Liver (tissue), 9 donors: Measurements from ENCODE around the gene TSKU. TPM values are rescaled to one million over a fixed set of nuclear protein-coding genes. Genes with fewer than 3 reads are reported as not detected.
"Not testable (repeated sequence)": the region's sequence is repeated elsewhere in the genome, so short reads cannot be mapped to it uniquely, and the experiment has no call there.

ENCODE experiments used
- DNase-seq: peaks from one replicate; pipeline ENCODE4 v3.0.0-alpha.2; 2017; ENCODE audit warnings: low spot score
- H3K27ac ChIP-seq, 2 donors: one replicate each; pipeline ENCODE4 v1.7.0; 2013; ENCODE audit warnings: inconsistent platforms in 2 of 2, low read length in 2 of 2, control low read depth in 1 of 2, low read depth in 1 of 2, mild to moderate bottlenecking in 1 of 2
- H3K27me3 ChIP-seq, 4 donors: one replicate each; pipeline versions ENCODE4 v1.6.1 to v1.7.0; 2013; ENCODE audit warnings: low read length in 3 of 4, inconsistent platforms in 1 of 4, mild to moderate bottlenecking in 1 of 4, moderate library complexity in 1 of 4; ENCODE audit not compliant: control insufficient read depth in 4 of 4, insufficient read depth in 4 of 4
- H3K36me3 ChIP-seq, 4 donors: one replicate each; pipeline versions ENCODE4 v1.6.1 to v1.7.0; 2013; ENCODE audit warnings: low read length in 3 of 4, mild to moderate bottlenecking in 3 of 4, low read depth in 1 of 4, moderate library complexity in 1 of 4; ENCODE audit not compliant: control insufficient read depth in 4 of 4, insufficient read depth in 3 of 4
- H3K4me1 ChIP-seq, 4 donors: one replicate each; pipeline versions ENCODE4 v1.6.1 to v1.7.0; 2013; ENCODE audit warnings: low read length in 3 of 4, mild to moderate bottlenecking in 3 of 4, moderate library complexity in 1 of 4; ENCODE audit not compliant: control insufficient read depth in 4 of 4, insufficient read depth in 4 of 4
- H3K4me3 ChIP-seq, 3 donors: one replicate each; pipeline versions ENCODE4 v1.6.1 to v1.7.0; 2013; ENCODE audit warnings: low read length in 3 of 3, control low read depth in 1 of 3, low read depth in 1 of 3, mild to moderate bottlenecking in 1 of 3
- H3K9ac ChIP-seq, 2 donors: one replicate each; pipeline ENCODE4 v1.7.0; 2013; ENCODE audit warnings: low read length in 2 of 2, mild to moderate bottlenecking in 2 of 2, moderate library complexity in 2 of 2, control low read depth in 1 of 2, low read depth in 1 of 2
- H3K9me3 ChIP-seq, 4 donors: one replicate each; pipeline versions ENCODE4 v1.6.1 to v1.7.0; 2013; ENCODE audit warnings: low read length in 3 of 4; ENCODE audit not compliant: control insufficient read depth in 4 of 4
- ATF3 ChIP-seq: IDR thresholded peaks from 2 replicates; pipeline ENCODE4 v1.6.1; 2016; ENCODE audit warnings: antibody characterized with exemption
- CTCF ChIP-seq: fragments of 150-350 bp; IDR thresholded peaks from 2 replicates; pipeline ENCODE4 v1.5.1; 2017; ENCODE audit warnings: improper control_type of control experiment, low read depth, low read length; ENCODE audit not compliant: missing input control
- EGR1 ChIP-seq, 2 donors: IDR thresholded peaks; 2 replicates each; pipeline ENCODE4 v1.6.1; 2016 to 2018; ENCODE audit warnings: antibody characterized with exemption in 2 of 2, low read depth in 2 of 2
- FOXA1 ChIP-seq: IDR thresholded peaks from 2 replicates; pipeline ENCODE4 v1.6.1; 2016; ENCODE audit warnings: antibody characterized with exemption
- FOXA2 ChIP-seq: IDR thresholded peaks from 2 replicates; pipeline ENCODE4 v1.6.1; 2016; ENCODE audit warnings: antibody characterized with exemption
- HNF4A ChIP-seq, 2 donors: conservative IDR thresholded peaks; 2 replicates each; pipeline ENCODE4 v1.6.1; 2016; ENCODE audit warnings: antibody characterized with exemption in 2 of 2, mild to moderate bottlenecking in 2 of 2
- HNF4G ChIP-seq: IDR thresholded peaks from 2 replicates; pipeline ENCODE4 v1.6.1; 2016; ENCODE audit warnings: antibody characterized with exemption
- JUND ChIP-seq, 2 donors: IDR thresholded peaks; 2 replicates each; pipeline ENCODE4 v1.6.1; 2016; ENCODE audit warnings: antibody characterized with exemption in 2 of 2
- NR2F2 ChIP-seq: IDR thresholded peaks from 2 replicates; pipeline ENCODE4 v1.6.1; 2016; ENCODE audit warnings: antibody characterized with exemption
- RAD21 ChIP-seq, 2 donors: IDR thresholded peaks; 2 replicates each; pipeline ENCODE4 v1.6.1; 2016; ENCODE audit warnings: antibody characterized with exemption in 2 of 2, mild to moderate bottlenecking in 2 of 2
- RXRA ChIP-seq, 2 donors: IDR thresholded peaks; 2 replicates each; pipeline ENCODE4 v1.6.1; 2017 to 2018; ENCODE audit warnings: antibody characterized with exemption in 2 of 2, mild to moderate bottlenecking in 1 of 2
- SP1 ChIP-seq: IDR thresholded peaks from 2 replicates; pipeline ENCODE4 v1.6.1; 2018; ENCODE audit warnings: antibody characterized with exemption, mild to moderate bottlenecking
- YY1 ChIP-seq: IDR thresholded peaks from 2 replicates; pipeline ENCODE4 v1.6.1; 2016; ENCODE audit warnings: antibody characterized with exemption, mild to moderate bottlenecking
- WGBS: extraction: QIAGEN DNeasy Blood & Tissue Kit; methylation state at CpG from one replicate; pipeline ENCODE4 v1.1.7; 2013; 5-methylcytosine and 5-hydroxymethylcytosine counted together
- polyA plus RNA-seq, 2 donors: library from polyadenylated mRNA; stranded (reverse) in 1 of 2; unstranded in 1 of 2; fragments of 200-250 nt in 1 of 2; fragments of >200 nt in 1 of 2; fragmentation: Nextera tagmentation in 1 of 2; extraction: Ambion mirVana in 1 of 2; gene quantifications; one replicate each; pipeline versions ENCODE4 v1.2.1 to v1.2.3, GENCODE V29; 2013 to 2015
- total RNA-seq, 2 donors: library from RNA; depleted of rRNA; stranded (reverse); fragments of >200 nt; gene quantifications; one replicate each; pipeline ENCODE4 v1.2.3, GENCODE V29; 2014
- TF ChIP-seq, protein P1 (sequence below): IDR thresholded peaks from 2 replicates; pipeline ENCODE4 v1.6.1; 2016; ENCODE audit warnings: antibody characterized with exemption, mild to moderate bottlenecking
- TF ChIP-seq, protein P2 (sequence below): IDR thresholded peaks from 2 replicates; pipeline ENCODE4 v1.6.1; 2016; ENCODE audit warnings: antibody characterized with exemption
- TF ChIP-seq, protein P3 (sequence below): IDR thresholded peaks from 2 replicates; pipeline ENCODE4 v1.6.1; 2016; ENCODE audit warnings: antibody characterized with exemption
- donor health status: healthy.
- donor health status: healthy.
- donor health status: healthy.
- donor health status: healthy.
- donor health status: healthy.

Gene TSKU
- total and polyA plus RNA-seq, 4 donors, result 3.3 to 492 (median 46.0) TPM

GRCh38 chr11:76814414-76814813 is 31.3 kb downstream of the TSKU start:
- WGBS, result 75% methylated on average over 2 of the region's 2 CpGs

GRCh38 chr11:76815678-76816077 is 32.5 kb downstream of the TSKU start:
- H3K9ac ChIP-seq, DNase-seq, H3K4me1 ChIP-seq, H3K27me3 ChIP-seq, H3K27ac ChIP-seq, H3K36me3 ChIP-seq, H3K4me3 ChIP-seq, H3K9me3 ChIP-seq: not testable (repeated sequence)
- 92% methylated on average over 7 of the region's 7 CpGs for WGBS

More at GRCh38 chr11:76814414-76814813, 31.3 kb downstream of the TSKU start:
- Histone ChIP-seq H3K4me1 (peaks cover 0 to 7% (median 4%) of the 10 kb centered on the region in 4 donors), H3K27ac (no peak overlapping the region), H3K27me3 (no peaks in the 10 kb centered on the region), H3K9me3 (no peaks in the 10 kb centered on the region), H3K36me3 (no peaks in the 10 kb centered on the region), H3K4me3 (no peak overlapping the region), H3K9ac (no peak overlapping the region)
- TF ChIP-seq HNF4A (conservative IDR thresholded peaks at IDR 0.05) (no peak), SP1 (no peak), HNF4G (no peak), ATF3 (no peak), CTCF (no peak), NR2F2 (no peak), FOXA1 (no peak), YY1 (no peak), FOXA2 (no peak), EGR1 (IDR thresholded peaks at IDR 0.05; ENCODE audit: low read depth in 2 of 2) (no peak), JUND (IDR thresholded peaks at IDR 0.05) (no peak), RAD21 (IDR thresholded peaks at IDR 0.05) (no peak), RXRA (IDR thresholded peaks at IDR 0.05) (no peak)
- TF ChIP-seq, protein P1, sequence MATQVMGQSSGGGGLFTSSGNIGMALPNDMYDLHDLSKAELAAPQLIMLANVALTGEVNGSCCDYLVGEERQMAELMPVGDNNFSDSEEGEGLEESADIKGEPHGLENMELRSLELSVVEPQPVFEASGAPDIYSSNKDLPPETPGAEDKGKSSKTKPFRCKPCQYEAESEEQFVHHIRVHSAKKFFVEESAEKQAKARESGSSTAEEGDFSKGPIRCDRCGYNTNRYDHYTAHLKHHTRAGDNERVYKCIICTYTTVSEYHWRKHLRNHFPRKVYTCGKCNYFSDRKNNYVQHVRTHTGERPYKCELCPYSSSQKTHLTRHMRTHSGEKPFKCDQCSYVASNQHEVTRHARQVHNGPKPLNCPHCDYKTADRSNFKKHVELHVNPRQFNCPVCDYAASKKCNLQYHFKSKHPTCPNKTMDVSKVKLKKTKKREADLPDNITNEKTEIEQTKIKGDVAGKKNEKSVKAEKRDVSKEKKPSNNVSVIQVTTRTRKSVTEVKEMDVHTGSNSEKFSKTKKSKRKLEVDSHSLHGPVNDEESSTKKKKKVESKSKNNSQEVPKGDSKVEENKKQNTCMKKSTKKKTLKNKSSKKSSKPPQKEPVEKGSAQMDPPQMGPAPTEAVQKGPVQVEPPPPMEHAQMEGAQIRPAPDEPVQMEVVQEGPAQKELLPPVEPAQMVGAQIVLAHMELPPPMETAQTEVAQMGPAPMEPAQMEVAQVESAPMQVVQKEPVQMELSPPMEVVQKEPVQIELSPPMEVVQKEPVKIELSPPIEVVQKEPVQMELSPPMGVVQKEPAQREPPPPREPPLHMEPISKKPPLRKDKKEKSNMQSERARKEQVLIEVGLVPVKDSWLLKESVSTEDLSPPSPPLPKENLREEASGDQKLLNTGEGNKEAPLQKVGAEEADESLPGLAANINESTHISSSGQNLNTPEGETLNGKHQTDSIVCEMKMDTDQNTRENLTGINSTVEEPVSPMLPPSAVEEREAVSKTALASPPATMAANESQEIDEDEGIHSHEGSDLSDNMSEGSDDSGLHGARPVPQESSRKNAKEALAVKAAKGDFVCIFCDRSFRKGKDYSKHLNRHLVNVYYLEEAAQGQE, result no peak
- TF ChIP-seq, protein P2, sequence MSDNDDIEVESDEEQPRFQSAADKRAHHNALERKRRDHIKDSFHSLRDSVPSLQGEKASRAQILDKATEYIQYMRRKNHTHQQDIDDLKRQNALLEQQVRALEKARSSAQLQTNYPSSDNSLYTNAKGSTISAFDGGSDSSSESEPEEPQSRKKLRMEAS, result no peak
- TF ChIP-seq, protein P3, sequence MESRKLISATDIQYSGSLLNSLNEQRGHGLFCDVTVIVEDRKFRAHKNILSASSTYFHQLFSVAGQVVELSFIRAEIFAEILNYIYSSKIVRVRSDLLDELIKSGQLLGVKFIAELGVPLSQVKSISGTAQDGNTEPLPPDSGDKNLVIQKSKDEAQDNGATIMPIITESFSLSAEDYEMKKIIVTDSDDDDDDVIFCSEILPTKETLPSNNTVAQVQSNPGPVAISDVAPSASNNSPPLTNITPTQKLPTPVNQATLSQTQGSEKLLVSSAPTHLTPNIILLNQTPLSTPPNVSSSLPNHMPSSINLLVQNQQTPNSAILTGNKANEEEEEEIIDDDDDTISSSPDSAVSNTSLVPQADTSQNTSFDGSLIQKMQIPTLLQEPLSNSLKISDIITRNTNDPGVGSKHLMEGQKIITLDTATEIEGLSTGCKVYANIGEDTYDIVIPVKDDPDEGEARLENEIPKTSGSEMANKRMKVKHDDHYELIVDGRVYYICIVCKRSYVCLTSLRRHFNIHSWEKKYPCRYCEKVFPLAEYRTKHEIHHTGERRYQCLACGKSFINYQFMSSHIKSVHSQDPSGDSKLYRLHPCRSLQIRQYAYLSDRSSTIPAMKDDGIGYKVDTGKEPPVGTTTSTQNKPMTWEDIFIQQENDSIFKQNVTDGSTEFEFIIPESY, result no peak
- DNase-seq, result no peak
